Activated naive CD4-positive, alpha-beta T cell treated with anti-CD3 and anti-CD28 coated beads, Interleukin-2, amount 50 U/mL, for 72 hours (primary cell): Measurements from ENCODE around the gene CXCL17. TPM values are rescaled to one million over a fixed set of nuclear protein-coding genes. Genes with fewer than 3 reads are reported as not detected.

Experiments
- ATAC-seq, 2 donors: fragments of 150-1000 bp; cut with Tn5 transposase; 2 replicates each; pipeline ENCODE4 v1.10.0; 2021; ENCODE audit warnings: mild to moderate bottlenecking in 2 of 2, moderate library complexity in 2 of 2
- DNase-seq, 2 donors: peaks; one replicate each; pipeline ENCODE4 v3.0.0; 2021 to 2022; ENCODE audit warnings: low spot score in 2 of 2
- H3K27ac Mint-ChIP-seq, 2 donors: one replicate each; pipeline ENCODE4 v1.8.0; 2022; ENCODE audit warnings: mild to moderate bottlenecking in 2 of 2, mixed read lengths in 2 of 2
- H3K36me3 Mint-ChIP-seq, 2 donors: one replicate each; pipeline ENCODE4 v1.8.0; 2022; ENCODE audit warnings: mixed read lengths in 2 of 2
- H3K9me3 Mint-ChIP-seq, 2 donors: one replicate each; pipeline ENCODE4 v1.8.0; 2022; ENCODE audit warnings: mixed read lengths in 2 of 2
- total RNA-seq, 2 donors: library from RNA; stranded (reverse); gene quantifications; one replicate each; pipeline ENCODE4 v1.2.3, GENCODE V29; 2022

The CXCL17 gene
- total RNA-seq, 2 donors from 2014 or later, result not detected

DNA sequence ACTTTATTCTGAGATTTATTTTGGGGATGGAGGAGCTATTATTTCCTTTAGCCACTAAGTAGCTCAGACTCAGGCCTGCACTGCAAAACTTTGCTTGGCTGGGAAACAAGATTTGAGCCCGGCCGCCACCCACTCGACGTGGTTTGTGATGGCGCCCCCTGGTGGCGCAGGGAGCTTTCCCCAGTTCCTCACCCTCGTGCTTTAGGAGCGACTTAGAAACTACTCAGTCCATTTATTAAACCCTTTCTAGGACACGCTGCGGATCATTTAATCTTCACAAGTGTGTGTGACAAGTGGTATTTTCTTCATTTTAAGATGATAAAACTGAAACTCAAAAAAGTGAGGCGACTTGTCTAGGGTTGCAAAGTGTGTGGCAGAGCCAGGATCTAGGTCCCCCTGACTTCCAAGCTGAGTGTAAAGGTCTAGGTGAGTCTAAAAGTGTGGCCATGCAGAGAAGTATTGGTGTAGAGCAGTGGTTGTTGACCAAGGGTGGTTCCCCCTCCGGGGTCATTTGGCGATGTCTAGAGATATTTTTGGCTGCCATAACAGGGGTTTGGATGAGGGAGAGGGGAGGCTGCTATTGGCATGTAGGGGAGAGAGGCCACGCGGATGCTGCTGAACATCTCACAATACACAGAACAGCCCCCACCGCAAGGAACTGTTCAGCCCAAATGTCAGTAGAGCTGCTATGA, 2.2 kb downstream of the CXCL17 start:
- H3K27ac Mint-ChIP-seq, result peak overlapping the region in 1 of 2 donors; percentile 35
- peak; percentile 65 to 91 for DNase-seq

DNA sequence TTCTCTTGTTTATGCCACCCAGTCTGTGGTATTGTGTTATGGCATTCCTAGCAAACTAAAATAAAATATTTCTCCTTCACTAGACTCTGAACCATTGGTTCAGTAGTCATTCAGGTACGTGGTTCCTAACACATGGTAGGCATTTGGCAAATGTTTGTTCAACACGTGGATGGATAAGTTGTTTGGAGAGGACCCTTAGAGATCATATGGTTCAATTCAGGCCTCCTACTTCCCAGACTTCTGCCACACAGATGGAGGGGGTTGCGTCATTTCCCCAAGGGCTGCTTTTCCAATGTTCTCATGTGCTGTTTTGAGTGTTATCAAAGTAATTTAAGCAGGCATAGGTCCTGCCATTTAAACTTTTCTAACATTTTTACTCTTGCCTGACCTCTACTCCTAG, 6.7 kb downstream of the CXCL17 start:
- Mint-ChIP-seq H3K27ac (no peak overlapping the region), H3K9me3 (no peaks in the 10 kb centered on the region), H3K36me3 (no peaks in the 10 kb centered on the region)
- DNase-seq (no peak), ATAC-seq (no peak)

More for the DNA sequence above, 2.2 kb downstream of the CXCL17 start:
- Mint-ChIP-seq H3K9me3 (no peaks in the 10 kb centered on the region), H3K36me3 (no peaks in the 10 kb centered on the region)
- peak; percentile 60 to 76 for ATAC-seq

DNA sequence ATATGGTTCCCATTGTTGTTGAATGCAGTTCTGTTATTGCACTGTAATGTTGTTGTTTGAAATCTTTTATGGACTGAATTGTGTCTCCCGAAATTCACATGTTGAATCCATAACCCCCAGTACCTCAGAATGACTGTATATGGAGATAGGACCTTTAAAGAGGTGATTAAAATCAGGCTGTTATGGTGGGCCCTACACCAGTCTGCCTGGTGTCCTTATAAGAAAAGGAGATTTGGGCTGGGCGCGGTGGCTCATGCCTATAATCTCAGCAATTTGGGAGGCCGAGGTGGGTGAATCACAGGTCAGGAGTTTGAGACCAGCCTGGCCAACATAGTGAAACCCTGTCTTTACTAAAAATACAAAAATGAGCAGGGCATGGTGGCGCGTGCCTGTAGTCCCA, 7.4 kb downstream of the CXCL17 start:
- Mint-ChIP-seq H3K36me3 (no peaks in the 10 kb centered on the region), H3K9me3 (no peaks in the 10 kb centered on the region)

DNA sequence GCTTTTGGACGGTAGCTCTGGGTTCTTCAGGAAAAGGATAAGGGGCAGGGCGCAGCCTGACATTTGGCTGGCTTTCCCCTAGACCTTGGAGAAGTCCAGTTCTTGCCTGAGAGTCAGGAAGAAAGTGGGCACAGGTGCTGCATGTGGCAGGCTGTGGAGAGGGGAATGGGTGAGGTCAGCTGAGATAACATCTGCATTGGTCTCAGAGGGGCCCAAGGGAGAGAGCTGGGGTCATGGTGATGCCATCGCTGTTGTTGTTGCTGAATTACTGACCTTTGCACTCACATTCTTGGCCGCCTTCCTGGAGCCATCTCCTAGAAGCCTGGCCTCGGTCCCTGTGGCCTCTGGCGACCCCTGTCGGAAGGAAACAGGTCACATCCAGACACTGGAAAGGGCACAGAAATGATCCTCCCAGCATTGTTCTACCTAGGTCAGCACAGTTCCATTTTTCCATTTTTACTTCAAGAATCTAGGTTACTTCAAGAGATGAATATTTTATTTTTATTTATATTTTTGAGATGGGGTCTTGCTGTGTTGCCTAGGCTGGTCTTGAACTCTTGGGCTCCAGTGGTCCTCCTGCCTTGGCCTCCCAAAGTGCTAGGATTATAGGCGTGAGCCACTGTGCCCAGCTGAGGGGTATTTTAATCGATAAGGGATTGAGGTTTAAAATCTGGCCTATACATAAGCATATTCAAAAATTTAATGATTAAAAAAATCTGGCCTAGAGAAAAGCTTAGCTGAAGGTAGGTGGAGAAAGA, 9.1 kb downstream of the CXCL17 start:
- Mint-ChIP-seq H3K9me3 (no peaks in the 10 kb centered on the region), H3K27ac (no peak overlapping the region), H3K36me3 (no peaks in the 10 kb centered on the region)
- DNase-seq (peak in 1 of 2 donors; percentile 64), ATAC-seq (peak; percentile 76 to 81)

More for the DNA sequence above, 7.4 kb downstream of the CXCL17 start:
- ATAC-seq (no peak), DNase-seq (no peak)
- H3K27ac Mint-ChIP-seq, result no peak overlapping the region

DNA sequence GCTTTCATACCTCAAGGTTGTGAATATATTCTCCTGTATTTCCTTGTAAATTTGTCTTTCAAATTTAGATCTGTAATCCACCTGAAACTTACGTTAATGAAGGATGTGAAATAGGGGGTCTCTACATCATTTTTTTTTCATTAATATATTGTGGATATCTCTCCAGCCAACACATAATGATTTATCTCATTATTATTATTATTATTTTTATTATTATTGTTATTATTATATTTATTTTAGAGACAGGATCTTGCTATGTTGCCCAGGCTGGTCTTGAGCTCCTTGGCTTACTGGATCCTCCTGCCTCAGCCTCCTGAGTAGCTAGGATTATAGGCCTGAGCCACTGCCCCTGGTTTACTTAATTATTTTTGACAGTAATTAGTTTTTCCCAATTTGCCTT, 11.3 kb downstream of the CXCL17 start:
- Mint-ChIP-seq H3K9me3 (no peaks in the 10 kb centered on the region), H3K36me3 (no peaks in the 10 kb centered on the region), H3K27ac (no peak overlapping the region)
- ATAC-seq (no peak), DNase-seq (no peak)

DNA sequence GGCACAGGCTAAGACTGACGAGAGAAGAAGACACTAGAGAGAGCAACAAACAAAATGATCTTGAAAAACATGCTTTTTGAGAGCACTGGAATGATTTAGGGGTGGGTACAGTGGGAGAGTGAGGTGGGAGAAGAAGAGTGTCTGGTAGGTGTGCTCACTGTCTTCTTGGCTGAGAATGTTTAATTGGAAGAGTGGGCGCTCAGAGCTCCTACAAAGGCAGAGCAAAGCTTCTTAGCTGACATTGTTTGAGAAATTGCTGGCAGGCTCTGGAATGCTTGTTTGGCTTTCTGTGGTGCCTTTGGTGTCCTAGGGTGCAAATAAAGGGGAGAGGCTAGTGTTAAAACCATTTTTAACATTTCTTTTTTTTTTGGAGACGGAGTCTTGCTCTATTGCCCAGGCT, 14.1 kb downstream of the CXCL17 start:
- Mint-ChIP-seq H3K9me3 (no peaks in the 10 kb centered on the region), H3K27ac (no peak overlapping the region), H3K36me3 (no peaks in the 10 kb centered on the region)
- no peak for ATAC-seq
- no peak for DNase-seq

DNA sequence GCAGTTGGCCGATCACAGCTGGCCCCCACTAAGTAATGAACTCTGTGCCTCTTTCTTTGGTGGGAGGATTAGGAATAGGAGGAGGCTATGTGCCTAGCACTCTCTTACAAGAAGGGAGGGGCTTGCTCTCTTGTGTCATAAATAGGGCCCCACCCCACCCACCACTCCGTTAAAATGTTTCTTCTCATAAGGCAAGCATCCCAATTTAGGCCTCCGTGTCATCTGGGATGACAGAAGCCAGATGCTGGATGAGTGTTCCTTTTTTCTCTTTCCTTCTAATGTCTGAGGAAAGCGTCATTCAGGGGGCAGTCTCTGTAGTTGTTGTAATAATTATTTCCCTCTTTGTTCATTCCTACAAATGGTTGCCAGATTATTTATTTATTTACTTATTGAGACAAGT, 15.4 kb downstream of the CXCL17 start, which contains the start of gene LIPE:
TSS of gene LIPE (minus strand) at position 76 of the 400 bp plus-strand sequence. CDS start 239 bp downstream, outside the sequence.
- DNase-seq (no peak), ATAC-seq (no peak)
- Mint-ChIP-seq H3K9me3 (no peaks in the 10 kb centered on the region), H3K27ac (no peak within 1 kb of the TSS), H3K36me3 (peaks cover 8% of the 10 kb centered on the region in 2 donors)

DNA sequence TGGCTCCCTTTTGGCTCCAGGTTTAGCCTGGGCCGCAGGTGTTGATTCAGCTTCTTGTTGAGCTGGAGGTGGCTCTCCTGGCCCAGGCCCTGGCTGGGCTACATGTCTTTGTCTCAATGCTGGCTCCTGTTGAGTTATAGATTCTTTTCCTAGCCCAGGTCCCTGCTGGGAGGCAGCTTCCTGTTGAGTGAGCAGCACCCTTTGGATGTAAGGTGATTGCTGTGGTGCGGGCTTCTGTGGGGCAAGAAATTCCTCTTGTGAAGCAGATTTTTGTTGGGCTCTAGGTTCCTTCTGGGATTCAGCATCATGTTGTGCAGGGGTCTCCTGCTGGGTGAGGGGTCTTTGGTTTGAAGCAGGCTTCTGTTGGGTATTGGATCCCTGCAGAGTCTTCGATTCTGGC, 16.1 kb downstream of the CXCL17 start:
- no peak for ATAC-seq
- Mint-ChIP-seq H3K9me3 (no peaks in the 10 kb centered on the region), H3K27ac (no peak overlapping the region), H3K36me3 (peaks cover 8% of the 10 kb centered on the region in 2 donors)
- no peak for DNase-seq

DNA sequence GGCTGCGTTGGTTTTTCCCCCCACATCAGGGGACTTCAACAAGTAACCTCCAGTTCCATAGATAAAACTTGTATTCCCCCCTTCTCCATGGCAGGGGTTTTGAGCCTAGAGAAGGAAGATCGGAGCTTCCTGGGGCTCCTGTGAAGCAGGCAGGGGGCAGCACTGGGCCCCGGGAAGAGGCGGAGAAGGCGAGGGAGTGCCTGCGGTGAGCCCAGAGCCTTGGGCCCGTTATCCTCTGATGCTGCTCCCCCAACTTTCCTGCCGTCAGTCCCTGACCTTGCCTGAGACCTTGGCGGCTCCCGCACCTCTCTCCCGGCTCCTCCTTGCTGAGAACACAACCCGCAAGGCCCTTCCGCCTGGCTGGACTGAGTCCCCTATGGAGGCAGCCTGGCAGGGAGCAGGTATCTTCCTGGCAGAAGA, 18.0 kb downstream of the CXCL17 start:
- H3K27ac Mint-ChIP-seq, result no peak overlapping the region
- ATAC-seq, result no peak
- DNase-seq, result no peak
- peaks cover 8% of the 10 kb centered on the region in 2 donors for H3K36me3 Mint-ChIP-seq
- H3K9me3 Mint-ChIP-seq, result no peaks in the 10 kb centered on the region

DNA sequence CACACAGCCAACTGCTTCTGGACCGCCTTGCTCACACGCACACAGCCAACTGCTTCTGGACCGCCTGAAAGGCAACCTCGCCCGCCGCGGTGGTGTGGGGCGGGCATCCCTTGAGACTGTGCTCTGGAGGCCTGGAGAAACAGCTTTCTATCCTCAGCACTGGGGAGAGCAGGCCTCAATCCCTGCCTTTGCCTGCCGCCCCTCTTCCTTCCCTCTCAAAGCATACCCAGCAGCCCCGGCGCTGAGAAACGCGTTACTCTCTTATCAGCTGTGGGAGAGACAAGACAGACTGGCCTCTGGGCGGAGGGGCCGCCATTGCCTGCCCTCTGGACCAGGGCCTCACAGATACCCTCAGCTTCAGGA, 18.4 kb downstream of the CXCL17 start:
- DNase-seq (no peak), ATAC-seq (no peak)
- H3K27ac Mint-ChIP-seq, result peak overlapping the region in 1 of 2 donors; percentile 84
- no peaks in the 10 kb centered on the region for H3K9me3 Mint-ChIP-seq
- H3K36me3 Mint-ChIP-seq, result peaks cover 8% of the 10 kb centered on the region in 2 donors

DNA sequence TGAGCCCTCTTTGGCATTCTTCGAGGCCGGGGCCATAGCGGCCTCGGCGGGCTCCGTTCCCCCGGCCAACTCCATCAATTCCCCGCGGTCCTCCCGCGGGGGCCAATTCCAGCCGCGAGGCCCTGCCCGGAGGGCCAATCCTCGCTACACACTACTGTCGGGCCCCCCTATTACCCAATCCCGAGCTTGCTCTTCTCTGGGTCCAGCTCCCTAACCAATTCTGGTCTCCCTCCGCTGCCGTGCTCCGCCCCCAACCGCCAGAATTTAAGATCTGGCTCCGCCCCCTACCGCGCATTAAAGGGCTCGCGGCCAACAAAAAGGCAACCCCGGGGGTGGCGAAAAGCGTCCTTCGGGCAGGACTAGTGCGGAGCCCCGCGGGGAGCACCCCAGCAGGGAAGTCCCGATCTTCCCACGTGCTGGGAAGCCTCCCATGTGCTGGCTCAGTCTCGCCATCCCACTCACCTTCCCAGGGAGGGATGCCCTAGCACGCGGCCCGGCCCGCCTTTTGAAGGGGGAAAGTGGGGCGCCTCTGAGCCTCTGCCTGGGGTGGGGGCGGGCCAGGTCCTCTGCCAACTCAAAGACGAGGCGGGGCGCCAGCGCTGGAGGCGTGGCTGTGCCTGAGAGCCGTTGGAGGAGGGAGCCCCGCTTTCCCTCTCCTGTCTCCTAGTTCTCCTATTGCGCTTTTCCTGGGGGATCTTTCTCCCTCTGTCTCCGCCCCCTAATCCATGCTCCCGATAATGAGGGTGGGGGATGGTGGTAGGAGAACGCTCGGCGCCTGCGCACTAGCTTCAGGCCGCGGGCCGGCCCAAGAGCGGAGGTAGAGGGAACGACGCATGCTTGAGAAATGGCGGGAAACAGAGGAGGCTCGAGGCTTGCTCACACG, 19.0 kb downstream of the CXCL17 start:
- Mint-ChIP-seq H3K36me3 (peaks cover 8% of the 10 kb centered on the region in 2 donors), H3K27ac (peak overlapping the region; percentile 84 to 90), H3K9me3 (no peaks in the 10 kb centered on the region)
- ATAC-seq, result peak; percentile 89 to 94
- DNase-seq, result peak; percentile 89 to 95

DNA sequence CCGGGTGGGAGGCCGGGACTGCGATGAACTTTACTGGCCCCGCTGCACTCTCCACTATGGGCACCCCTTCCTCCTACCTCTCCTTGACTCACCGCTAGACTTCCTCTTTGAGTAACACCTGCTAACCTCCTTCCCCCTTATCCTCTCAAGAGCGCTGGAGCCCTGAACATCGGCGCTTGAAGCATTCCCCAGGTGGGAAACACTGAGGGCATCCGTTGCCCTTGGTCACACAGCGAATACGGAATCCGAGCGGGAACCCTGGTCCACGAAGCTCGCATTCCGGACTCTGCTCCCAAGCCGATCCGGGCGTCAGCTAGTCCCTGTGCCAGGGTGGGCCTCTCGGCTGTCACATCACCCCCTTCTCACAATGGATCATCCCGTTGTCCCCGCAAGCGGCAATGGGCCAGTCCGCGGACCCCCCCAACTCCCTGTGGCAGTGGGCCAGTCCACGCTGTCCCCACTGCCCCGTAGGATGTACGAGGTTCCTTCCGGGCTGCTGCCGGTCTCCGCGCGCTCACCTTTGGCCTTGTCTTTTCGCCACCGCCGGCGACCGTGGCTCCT, 19.8 kb downstream of the CXCL17 start:
- Mint-ChIP-seq H3K9me3 (no peaks in the 10 kb centered on the region), H3K36me3 (peaks cover 8% of the 10 kb centered on the region in 2 donors), H3K27ac (peak overlapping the region; percentile 84 to 90)
- DNase-seq (peak in 1 of 2 donors; percentile 61), ATAC-seq (peak; percentile 61 to 76)

DNA sequence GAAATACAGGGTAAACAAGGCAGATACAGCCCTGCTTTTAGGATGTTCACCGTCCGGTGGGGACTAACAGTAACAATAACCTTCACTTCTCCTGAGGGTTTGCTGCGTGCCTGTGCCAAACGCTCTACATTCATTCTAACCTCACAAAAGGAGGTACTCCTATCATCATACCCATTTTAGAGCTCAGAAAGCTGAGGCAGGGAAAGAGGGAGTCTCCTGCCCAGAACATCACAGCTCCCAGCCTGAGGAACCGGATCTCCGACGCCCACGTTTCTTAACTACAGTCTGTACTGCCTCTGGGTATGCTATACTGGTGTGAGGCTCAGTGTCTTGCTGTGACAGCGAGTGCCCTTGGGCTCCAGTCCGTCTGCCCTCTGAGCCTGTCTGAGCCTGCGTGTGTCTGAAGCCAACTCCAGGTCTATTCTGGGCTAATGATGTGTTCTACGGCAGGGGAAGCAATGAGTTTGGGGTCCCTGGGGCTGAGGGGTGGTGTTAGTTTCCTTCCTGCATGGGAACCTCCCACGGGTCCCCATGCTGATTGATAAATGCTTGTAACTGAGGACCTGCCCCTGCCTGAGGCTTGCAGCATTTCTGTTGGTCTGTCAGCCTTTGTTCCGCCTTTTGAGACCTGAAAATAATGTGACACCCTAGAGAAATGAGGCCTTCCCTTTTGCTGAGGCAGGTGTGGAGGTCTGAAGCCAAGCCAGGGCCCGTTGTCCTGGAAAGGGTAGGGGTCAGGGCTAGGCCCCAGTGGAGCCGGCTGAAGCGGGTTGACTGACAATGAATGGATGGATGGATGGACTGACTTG, 20.4 kb downstream of the CXCL17 start:
- DNase-seq, result no peak
- Mint-ChIP-seq H3K36me3 (peaks cover 8% of the 10 kb centered on the region in 2 donors), H3K27ac (peak overlapping the region; percentile 84 to 90), H3K9me3 (no peaks in the 10 kb centered on the region)
- no peak for ATAC-seq

DNA sequence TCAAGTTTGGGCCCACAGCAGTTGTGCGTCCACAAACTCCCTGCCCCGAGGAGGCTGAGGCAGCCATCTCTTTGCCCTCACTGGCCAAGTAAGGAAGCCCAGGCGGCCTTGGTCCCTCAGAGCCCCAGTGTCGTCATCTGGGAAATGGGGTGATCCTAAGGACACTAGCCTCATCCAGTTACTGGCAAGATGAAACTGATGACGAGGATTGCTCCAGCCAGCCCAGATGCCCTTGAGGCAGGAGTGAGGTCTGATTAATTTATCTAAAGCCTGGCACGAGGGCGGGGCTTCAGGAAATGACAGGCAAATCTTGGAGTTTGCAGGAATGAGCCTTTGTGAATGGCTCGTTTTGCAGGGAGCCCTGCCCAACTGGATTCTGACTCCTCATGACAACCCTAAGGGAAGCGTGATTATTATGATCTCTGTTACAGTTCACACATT, 21.1 kb downstream of the CXCL17 start:
- ATAC-seq (no peak), DNase-seq (no peak)
- H3K36me3 Mint-ChIP-seq, result peaks cover 8% of the 10 kb centered on the region in 2 donors
- H3K27ac Mint-ChIP-seq, result no peak overlapping the region
- no peaks in the 10 kb centered on the region for H3K9me3 Mint-ChIP-seq

DNA sequence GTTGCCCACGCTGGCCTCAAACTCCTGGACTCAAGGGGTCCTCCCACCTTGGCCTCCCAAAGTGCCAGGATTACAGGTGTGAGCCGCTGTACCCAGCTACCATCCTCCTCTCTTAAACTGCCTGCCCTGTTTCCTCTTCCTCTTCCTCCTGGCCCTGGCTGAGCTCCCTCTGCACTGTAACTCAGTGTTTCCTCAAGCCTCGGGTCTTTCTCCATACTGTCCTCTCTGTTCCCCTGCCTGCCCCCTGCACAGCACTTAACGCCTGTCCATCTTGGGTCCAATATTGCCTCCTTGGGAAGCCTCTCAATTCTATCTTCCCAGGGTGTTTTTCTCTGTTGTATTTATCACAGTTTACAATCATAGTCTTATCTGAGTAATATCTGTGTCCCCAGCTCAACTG, 21.6 kb downstream of the CXCL17 start:
- Mint-ChIP-seq H3K9me3 (no peaks in the 10 kb centered on the region), H3K27ac (no peak overlapping the region), H3K36me3 (peaks cover 8% of the 10 kb centered on the region in 2 donors)
- ATAC-seq (no peak), DNase-seq (no peak)
